ENCODE measurements around the gene IL1F10.

DNA sequence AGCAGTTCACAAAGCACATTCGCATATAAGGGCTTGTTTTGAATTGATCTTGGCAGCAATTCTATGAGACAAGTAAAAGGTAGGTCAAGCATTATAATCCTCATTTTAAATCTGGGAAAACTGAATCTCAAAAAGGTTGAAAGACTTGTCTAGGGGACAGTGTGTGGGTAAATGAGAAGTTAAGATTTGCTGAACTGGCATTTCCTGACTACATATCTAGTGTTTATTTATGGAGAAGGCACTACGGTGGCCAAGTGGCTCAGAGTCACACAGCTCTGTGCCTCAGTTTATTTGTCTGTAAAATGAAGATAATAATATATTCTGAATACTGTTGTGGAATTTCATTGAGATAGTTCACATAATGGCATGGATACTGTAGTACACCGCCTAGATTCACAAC is 43.4 kb downstream of the IL1F10 start:
- TF ChIP-seq, protein P1, sequence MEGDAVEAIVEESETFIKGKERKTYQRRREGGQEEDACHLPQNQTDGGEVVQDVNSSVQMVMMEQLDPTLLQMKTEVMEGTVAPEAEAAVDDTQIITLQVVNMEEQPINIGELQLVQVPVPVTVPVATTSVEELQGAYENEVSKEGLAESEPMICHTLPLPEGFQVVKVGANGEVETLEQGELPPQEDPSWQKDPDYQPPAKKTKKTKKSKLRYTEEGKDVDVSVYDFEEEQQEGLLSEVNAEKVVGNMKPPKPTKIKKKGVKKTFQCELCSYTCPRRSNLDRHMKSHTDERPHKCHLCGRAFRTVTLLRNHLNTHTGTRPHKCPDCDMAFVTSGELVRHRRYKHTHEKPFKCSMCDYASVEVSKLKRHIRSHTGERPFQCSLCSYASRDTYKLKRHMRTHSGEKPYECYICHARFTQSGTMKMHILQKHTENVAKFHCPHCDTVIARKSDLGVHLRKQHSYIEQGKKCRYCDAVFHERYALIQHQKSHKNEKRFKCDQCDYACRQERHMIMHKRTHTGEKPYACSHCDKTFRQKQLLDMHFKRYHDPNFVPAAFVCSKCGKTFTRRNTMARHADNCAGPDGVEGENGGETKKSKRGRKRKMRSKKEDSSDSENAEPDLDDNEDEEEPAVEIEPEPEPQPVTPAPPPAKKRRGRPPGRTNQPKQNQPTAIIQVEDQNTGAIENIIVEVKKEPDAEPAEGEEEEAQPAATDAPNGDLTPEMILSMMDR (IDR thresholded peaks at IDR 0.05), result no peak
- no peak for TF ChIP-seq POLR2A (IDR thresholded peaks at IDR 0.05)

Measured in esophagus squamous epithelium (tissue), 4 donors.